Inferior parietal cortex (tissue), 1 donor: ENCODE results near the gene CRMP1.

ENCODE experiments used
- DNase-seq: peaks from one replicate; pipeline ENCODE4 v3.0.0-alpha.2; 2016; ENCODE audit errors: extremely low spot score

The CRMP1 gene

GRCh38 chr4:5888222-5889001 is 4.5 kb downstream of the CRMP1 start:
- no peak for DNase-seq

- DNase-seq: no peak
These were observed 5.3 kb downstream of the CRMP1 start for GRCh38 chr4:5887361-5888221.

- no peak for DNase-seq
These were observed 5.9 kb downstream of the CRMP1 start for GRCh38 chr4:5887011-5887360.

- no peak for DNase-seq
These were observed 7.2 kb downstream of the CRMP1 start for GRCh38 chr4:5885733-5886132.

- DNase-seq: no peak
These were observed 8.1 kb downstream of the CRMP1 start for GRCh38 chr4:5884796-5885195.

- DNase-seq: no peak
These were observed 9.0 kb downstream of the CRMP1 start for GRCh38 chr4:5883916-5884315.

GRCh38 chr4:5882947-5883346 is 9.9 kb downstream of the CRMP1 start:
- DNase-seq: no peak

- DNase-seq: no peak
These were observed 11.5 kb downstream of the CRMP1 start for GRCh38 chr4:5881340-5881739.

- no peak for DNase-seq
These were observed 14.5 kb downstream of the CRMP1 start for GRCh38 chr4:5878359-5878758.

GRCh38 chr4:5877392-5877791 is 15.5 kb downstream of the CRMP1 start:
- no peak for DNase-seq

GRCh38 chr4:5874811-5875449 is 18.0 kb downstream of the CRMP1 start:
- peak; percentile 59 for DNase-seq

GRCh38 chr4:5870701-5871100 is 22.2 kb downstream of the CRMP1 start:
- DNase-seq: no peak

- DNase-seq: no peak
These were observed 22.8 kb downstream of the CRMP1 start for GRCh38 chr4:5869966-5870619.

GRCh38 chr4:5867866-5868265 is 25.0 kb downstream of the CRMP1 start:
- DNase-seq: no peak

- no peak for DNase-seq
These were observed 25.8 kb downstream of the CRMP1 start for GRCh38 chr4:5866841-5867813.

- no peak for DNase-seq
These were observed 26.8 kb downstream of the CRMP1 start for GRCh38 chr4:5865896-5866599.

GRCh38 chr4:5863461-5864113 is 29.3 kb downstream of the CRMP1 start:
- peak; percentile 55 for DNase-seq

GRCh38 chr4:5858020-5858769 is 34.7 kb downstream of the CRMP1 start:
- peak; percentile 29 for DNase-seq

- DNase-seq: no peak
These were observed 35.7 kb downstream of the CRMP1 start for GRCh38 chr4:5857199-5857598.
